Hypothalamus (tissue), 51 donors: ENCODE data around the gene ERFE.

ENCODE experiments used
- DNase-seq, 51 donors: peaks; one replicate each; lab custom pipeline; 2025; lab: John Stamatoyannopoulos, UW

The ERFE gene

DNA sequence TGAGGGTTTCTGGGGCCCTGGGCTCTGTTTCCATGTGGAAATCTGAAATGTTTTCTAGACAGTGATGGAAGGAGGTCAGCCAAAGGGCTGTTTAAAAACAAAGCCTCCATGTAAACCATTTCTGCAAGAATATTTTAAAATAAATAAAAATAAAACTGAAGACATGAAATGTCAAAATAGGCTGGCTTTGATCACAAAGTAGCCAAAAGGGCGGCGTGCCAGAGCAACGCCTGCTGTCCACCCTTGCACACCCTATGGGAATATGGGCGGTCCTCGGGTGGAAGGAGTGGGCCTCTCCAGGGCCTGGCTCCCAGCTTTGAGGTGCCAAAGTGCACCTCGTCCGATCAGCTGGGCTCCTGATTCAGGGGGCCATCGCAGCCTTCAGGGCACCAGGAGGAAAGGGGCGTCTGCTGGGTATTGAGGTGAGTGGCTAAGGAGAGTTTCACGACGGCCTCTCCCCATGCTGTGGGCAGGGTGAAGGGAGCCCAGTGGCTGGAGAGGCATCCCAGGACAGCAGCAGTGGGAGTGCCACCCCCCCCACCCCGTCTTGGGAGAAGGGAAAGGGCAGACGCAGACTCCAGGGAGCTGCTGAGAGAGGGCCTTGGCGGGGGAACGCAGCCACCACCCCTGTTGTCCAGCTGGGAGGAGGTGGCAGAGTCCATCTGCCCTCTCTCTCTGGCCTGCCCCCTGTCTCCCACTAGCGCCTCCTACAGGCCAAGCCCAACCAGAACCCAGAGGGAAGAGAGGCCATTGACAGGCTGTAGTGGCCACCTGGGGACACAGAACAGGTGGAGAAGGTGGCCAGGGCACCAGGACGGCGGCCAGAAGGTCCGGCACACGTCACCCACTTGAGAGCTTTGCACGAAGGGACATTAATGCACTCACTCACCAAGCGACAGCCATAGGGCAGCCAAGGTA lies 5.7 kb upstream of the ERFE start:
- DNase-seq = no peak

DNA sequence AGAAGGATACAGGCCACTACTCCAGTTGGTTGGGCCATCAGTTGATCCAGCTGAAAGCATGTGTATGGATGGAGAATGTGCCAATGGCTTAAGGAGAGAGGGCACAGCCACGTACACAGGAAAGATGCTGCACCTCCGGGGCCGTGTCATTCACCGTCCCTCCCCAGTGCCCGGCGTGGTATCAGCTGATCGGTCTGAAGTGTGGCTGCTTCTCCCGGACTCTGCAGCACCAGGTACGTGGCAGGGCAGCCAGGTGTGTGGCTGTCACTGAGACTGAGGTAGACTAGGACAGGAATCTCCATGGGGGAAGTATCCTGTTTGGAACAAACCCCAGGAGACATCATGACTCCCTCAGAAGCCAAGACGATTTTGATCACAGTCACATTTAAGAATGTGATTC lies 4.2 kb upstream of the ERFE start:
- DNase-seq = no peak

DNA sequence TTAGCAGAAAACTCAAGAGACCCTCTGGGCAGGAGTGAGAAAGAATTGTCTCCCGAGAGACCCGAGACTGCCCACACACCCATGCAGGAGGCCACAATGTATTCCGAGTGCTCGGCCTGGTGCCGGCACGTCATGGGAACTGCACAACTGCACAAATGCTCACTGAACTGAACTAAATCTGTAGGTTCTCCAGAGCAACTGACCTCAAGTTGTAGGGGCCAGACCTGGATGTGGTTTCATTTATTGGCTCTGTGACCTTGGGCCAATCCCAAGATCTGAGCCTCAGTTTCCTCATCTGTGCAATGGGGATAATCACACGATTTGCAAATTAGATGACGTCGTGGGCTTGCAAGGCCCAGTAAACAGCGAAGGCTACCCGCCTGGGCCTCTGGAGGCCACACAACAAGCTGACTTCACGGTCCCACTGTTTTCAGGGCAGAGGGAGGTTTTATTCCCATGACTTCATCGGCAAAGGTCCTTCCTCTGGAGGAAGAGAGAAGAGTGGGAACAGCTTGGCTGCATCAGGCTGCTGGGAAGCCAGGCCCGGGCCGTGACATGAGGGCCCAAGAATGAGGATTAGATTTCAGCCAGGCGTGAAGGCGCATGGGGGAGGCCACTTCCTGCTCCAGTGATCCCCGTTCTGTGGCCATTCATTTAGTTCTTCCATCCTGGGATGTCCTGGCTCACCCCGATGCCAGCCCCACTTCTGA lies 3.6 kb upstream of the ERFE start:
- no peak for DNase-seq

DNA sequence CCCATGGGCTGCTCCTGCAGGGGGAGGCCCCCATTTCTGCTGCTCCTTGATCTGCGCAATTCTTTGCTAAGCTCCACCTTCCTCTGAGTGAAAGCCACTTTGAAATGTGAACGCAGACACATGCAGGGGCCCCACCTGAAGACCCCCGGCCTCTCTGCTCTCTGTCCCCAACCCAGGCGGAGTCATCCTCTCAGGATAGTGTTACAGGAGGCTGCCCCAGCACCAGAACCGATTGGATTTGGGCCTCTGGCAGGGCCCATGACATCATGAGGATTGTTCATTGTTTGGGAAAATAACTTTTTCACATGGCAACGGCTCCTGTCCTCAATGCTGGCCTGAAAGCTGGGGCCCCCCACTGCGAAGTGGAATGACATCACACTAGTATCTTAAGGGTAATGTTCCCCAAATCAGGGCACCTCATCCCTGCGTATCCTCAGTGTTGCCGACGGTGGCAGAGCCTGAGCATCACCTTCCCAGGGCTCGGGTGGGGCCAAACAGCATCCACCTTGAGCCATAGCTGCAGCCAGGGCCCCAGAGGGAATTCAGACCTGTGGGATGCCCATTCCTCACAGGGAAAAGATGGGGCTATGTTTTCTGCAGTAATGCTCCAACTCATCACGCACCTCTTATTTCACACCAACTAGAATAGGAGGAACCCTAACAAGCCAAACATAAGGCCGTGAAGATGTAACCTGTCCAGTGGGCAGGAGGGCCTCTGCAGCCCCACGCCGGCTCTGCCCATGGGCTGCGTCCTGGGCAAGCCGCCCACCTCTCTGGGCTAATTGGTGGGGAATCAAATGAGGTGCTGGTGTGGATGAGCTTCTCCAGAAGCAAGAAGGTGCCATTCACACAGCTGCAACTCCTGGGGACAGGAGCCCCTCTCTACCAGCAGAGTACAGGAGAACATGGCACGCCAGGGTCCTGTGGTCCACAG lies 2.7 kb upstream of the ERFE start:
- no peak for DNase-seq

- DNase-seq = no peak
Observed at GRCh38 chr2:238157506-238158017, 1.2 kb upstream of the ERFE start.

DNA sequence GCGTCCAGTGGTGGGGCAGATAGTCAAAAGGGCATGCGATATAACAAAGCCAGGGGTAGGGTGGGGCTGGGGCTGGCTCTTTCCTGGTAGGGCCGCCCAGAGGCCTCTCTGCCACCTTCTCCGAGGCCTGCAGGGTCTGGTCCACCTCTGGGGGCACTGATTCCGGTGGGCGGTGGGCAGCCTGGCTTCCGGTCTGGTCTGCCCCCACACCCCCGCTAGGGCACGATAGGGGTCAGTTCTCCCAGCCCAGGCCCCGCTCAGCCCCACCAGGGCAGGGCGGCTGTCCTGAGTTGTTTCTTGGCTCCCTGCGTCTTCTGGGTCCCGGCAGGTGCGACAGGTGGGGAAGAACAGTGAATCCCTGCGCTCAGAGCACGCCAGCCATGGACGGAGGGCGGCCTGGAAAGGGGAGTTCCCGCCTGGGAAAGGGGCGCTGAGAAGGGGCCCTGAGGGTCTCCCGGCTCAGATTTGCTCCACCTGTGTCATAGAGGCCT lies 707 bp upstream of the ERFE start:
- DNase-seq = no peak

- DNase-seq = no peak
Observed at GRCh38 chr2:238159071-238159539, 335 bp downstream of the ERFE start.

DNA sequence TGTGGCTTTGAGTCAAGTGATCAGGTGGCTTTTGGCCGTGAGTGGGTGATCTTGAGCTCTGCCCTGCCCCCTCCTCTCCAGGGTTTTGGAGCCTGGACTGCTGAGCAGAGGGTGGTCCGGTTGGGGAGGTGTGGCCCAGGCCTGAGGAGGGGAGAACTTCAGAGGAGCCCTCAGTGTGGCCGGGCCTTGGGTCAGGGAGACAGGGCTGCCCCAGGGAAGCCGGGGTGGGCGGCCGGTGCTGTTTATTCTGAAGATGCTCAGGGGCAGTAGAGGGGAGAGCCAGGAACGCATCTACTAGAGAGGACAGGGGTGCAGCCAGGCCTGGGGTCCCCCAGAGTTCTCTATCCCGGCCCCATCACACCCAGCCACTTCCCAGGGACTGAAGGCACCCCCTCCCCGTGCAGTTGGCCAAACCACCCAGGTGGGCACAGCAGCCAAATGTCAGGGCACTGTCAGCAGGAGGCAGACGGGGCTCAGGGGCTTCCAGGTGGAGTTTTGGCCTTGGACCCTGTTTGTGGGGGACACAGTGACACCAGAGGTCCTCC lies 963 bp downstream of the ERFE start:
- no peak for DNase-seq

- peak in 7 of 51 donors; percentile 7 to 53 (median 15) for DNase-seq
Observed at GRCh38 chr2:238160206-238161129, 1.7 kb downstream of the ERFE start.

- DNase-seq = no peak
Observed at GRCh38 chr2:238161291-238162051, 2.7 kb downstream of the ERFE start.

DNA sequence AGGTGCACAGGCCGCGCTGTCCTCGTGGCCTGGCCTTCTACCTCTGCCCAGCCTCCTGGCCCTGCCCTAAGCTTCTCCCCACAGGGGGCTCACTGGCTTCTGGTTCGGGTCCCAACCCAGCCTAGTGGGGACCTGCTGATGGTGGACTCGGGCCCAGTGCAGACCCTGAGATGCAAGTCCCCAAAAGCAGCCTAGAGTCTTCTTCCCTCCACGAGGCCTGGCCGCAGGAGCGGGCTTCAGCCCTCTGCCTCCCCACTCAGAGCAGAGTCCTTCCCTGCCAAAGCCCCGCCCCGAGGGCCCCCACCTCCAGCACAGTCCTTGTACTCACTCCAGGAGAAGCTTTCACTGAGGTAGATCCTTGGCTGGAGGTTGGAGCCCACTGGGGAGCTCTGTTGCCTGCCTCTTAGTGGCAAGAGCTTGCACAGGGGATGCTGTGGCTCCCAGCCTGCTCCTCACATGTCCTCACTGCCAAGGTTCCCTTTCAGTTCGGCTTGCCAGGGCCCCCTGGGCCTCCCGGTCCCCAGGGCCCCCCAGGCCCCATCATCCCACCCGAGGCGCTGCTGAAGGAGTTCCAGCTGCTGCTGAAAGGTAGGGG lies 3.6 kb downstream of the ERFE start:
- DNase-seq = no peak

GRCh38 chr2:238162846-238163441 lies 4.2 kb downstream of the ERFE start:
- no peak for DNase-seq

DNA sequence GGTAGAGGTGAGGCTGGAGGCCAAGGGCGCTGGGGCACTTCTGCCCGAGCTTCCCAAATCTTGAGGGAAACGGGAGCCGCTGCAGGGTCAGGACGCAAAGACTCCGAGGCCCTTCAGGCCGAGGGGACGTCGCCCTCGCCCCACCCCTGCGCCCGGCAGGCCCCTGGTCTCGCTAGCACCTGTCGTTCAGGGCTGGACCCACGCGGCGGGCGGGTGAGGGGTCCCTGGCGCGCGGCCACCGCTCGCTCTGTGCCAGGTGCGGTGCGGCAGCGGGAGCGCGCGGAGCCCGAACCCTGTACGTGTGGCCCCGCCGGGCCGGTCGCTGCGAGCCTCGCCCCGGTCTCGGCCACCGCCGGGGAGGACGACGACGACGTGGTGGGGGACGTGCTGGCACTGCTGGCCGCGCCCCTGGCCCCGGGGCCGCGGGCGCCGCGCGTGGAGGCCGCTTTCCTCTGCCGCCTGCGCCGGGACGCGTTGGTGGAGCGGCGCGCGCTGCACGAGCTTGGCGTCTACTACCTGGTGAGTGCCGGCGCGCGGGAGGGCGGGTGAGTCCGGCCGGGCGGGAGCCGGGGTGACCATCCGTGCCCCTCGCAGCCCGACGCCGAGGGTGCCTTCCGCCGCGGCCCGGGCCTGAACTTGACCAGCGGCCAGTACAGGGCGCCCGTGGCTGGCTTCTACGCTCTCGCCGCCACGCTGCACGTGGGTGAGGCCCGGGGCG lies 4.9 kb downstream of the ERFE start:
- no peak for DNase-seq

DNA sequence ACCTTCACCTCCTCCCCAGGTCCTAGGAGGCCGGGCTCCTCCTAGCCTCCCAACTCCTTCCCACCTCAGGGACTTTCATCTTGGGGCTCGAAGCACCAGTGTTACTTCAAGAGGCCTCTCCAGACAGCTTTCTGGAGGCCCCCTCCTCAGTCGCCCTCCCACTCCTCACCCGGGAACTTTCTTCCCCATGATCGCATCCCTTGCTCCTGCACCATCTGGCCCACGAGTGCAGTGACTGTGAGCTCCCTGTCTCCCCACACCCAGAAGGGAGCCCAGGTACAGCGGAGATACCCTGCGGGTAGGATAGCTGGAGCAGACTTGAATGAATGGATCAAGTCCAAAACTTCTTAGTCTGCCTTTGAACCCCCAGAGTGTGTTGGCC lies 6.1 kb downstream of the ERFE start:
- DNase-seq = no peak

DNA sequence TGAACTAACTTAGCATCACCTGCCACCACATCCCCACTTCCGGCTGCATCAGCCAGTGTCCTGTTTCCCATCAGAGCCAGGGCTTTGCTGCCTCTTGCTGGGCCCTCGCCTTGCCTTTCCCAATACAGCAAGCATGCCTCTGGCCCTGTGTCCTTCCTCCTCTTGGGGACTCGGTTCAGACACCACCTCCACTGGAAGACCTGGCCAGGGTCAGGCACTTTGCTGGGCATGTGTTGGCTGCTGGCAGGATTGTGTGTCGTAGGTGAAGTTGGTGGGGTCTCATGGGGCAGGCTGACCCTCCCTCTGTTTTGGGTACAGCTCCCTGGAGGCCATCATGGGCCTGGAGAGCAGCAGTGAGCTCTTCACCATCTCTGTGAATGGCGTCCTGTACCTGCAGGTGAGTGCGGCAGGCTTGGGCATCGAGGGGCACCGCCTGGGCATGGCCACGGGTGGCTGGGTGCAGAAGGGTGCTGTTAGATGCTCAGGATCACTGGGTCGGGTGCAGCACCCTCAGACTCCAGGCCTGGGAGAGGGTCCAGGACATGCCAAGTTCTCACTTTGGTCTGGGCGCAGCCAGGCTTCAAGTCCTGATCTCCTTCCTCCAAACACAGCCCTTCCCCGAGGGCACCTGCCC lies 6.6 kb downstream of the ERFE start:
- DNase-seq = no peak
